H9 (cell line): ENCODE results near the gene PREP. TPM values are rescaled to one million over a fixed set of nuclear protein-coding genes. Genes with fewer than 3 reads are reported as not detected.

Experiments
- DNase-seq: peaks from one replicate; pipeline ENCODE4 v3.0.0-alpha.2; 2017
- H2AFZ ChIP-seq: one replicate; pipeline ENCODE4 v1.6.1; 2013; ENCODE audit warnings: mild to moderate bottlenecking, low read length, control low read depth, moderate library complexity
- H2AK5ac ChIP-seq: 2 replicates; pipeline ENCODE4 v1.6.1; 2013; ENCODE audit warnings: low read length, control low read depth, mixed read lengths; ENCODE audit not compliant: insufficient read length
- H2BK120ac ChIP-seq: one replicate; pipeline ENCODE4 v1.6.1; 2013; ENCODE audit warnings: low read depth, mild to moderate bottlenecking, low read length, control low read depth, inconsistent platforms; ENCODE audit not compliant: poor library complexity, severe bottlenecking
- H2BK12ac ChIP-seq: 2 replicates; pipeline ENCODE4 v1.6.1; 2013; ENCODE audit warnings: low read length, control low read depth, mixed read lengths, low read depth; ENCODE audit not compliant: insufficient read length
- H2BK15ac ChIP-seq: 2 replicates; pipeline ENCODE4 v1.6.1; 2013; ENCODE audit warnings: low read depth, low read length, control low read depth
- H2BK20ac ChIP-seq: one replicate; pipeline ENCODE4 v1.6.1; 2013; ENCODE audit warnings: low read depth, mild to moderate bottlenecking, low read length, control low read depth, inconsistent platforms; ENCODE audit not compliant: poor library complexity, severe bottlenecking
- H2BK5ac ChIP-seq: 2 replicates; pipeline ENCODE4 v1.6.1; 2013; ENCODE audit warnings: low read length, control low read depth, mixed read lengths; ENCODE audit not compliant: insufficient read length
- H3K14ac ChIP-seq: 2 replicates; pipeline ENCODE4 v1.6.1; 2013; ENCODE audit warnings: low read length, control low read depth; ENCODE audit not compliant: insufficient read depth
- H3K18ac ChIP-seq: 2 replicates; pipeline ENCODE4 v1.6.1; 2013; ENCODE audit warnings: low read depth, mild to moderate bottlenecking, mixed read lengths, low read length, control low read depth; ENCODE audit not compliant: insufficient read length
- H3K23ac ChIP-seq: 2 replicates; pipeline ENCODE4 v1.6.1; 2013; ENCODE audit warnings: low read length, control low read depth, mixed read lengths, low read depth; ENCODE audit not compliant: insufficient read length
- H3K23me2 ChIP-seq: 2 replicates; pipeline ENCODE4 v1.6.1; 2013; ENCODE audit warnings: low read depth, mild to moderate bottlenecking, mixed read lengths, low read length, control low read depth; ENCODE audit not compliant: insufficient read length, poor library complexity, severe bottlenecking
- H3K27ac ChIP-seq: 2 replicates; pipeline ENCODE4 v1.5.1; 2013; ENCODE audit warnings: low read length, control low read depth, mixed read lengths, low read depth; ENCODE audit not compliant: insufficient read length
- H3K27me3 ChIP-seq: 2 replicates; pipeline ENCODE4 v1.6.1; 2013; ENCODE audit warnings: low read length, control low read depth, inconsistent platforms; ENCODE audit not compliant: insufficient read depth
- H3K4ac ChIP-seq: 2 replicates; pipeline ENCODE4 v1.6.1; 2013; ENCODE audit warnings: low read depth, mild to moderate bottlenecking, control low read depth, inconsistent platforms, low read length, moderate library complexity
- H3K4me1 ChIP-seq: 2 replicates; pipeline ENCODE4 v1.6.1; 2013; ENCODE audit warnings: low read length, control low read depth, inconsistent platforms; ENCODE audit not compliant: insufficient read depth
- H3K4me2 ChIP-seq: 2 replicates; pipeline ENCODE4 v1.6.1; 2013; ENCODE audit warnings: low read length, control low read depth, mixed read lengths; ENCODE audit not compliant: insufficient read length, insufficient read depth
- H3K56ac ChIP-seq: 2 replicates; pipeline ENCODE4 v1.6.1; 2013; ENCODE audit warnings: low read depth, mild to moderate bottlenecking, mixed read lengths, low read length, control low read depth; ENCODE audit not compliant: insufficient read length
- H3K79me1 ChIP-seq: 2 replicates; pipeline ENCODE4 v1.6.1; 2013; ENCODE audit warnings: low read depth, mild to moderate bottlenecking, moderate library complexity, low read length, control low read depth, inconsistent platforms; ENCODE audit not compliant: insufficient read depth, poor library complexity, severe bottlenecking
- H3K79me2 ChIP-seq: 2 replicates; pipeline ENCODE4 v1.6.1; 2013; ENCODE audit warnings: low read length, control low read depth, inconsistent platforms; ENCODE audit not compliant: insufficient read depth
- H3K9ac ChIP-seq: 2 replicates; pipeline ENCODE4 v1.6.1; 2013; ENCODE audit warnings: low read length, control low read depth, mixed read lengths; ENCODE audit not compliant: insufficient read length; ENCODE audit errors: extremely low read depth
- H3K9me3 ChIP-seq: one replicate; pipeline ENCODE4 v1.6.1; 2013; ENCODE audit warnings: low read depth, low read length, inconsistent platforms; ENCODE audit not compliant: control insufficient read depth
- H3T11ph ChIP-seq: one replicate; pipeline ENCODE4 v1.6.1; 2013; ENCODE audit warnings: mild to moderate bottlenecking, low read length, control low read depth, inconsistent platforms
- H4K20me1 ChIP-seq: one replicate; pipeline ENCODE4 v1.6.1; 2013; ENCODE audit not compliant: control insufficient read depth, insufficient read length, insufficient read depth
- H4K5ac ChIP-seq: 2 replicates; pipeline ENCODE4 v1.6.1; 2013; ENCODE audit warnings: low read depth, mild to moderate bottlenecking, mixed read lengths, low read length, control low read depth; ENCODE audit not compliant: insufficient read length
- H4K8ac ChIP-seq: replicated peaks from 2 replicates; pipeline ENCODE4 v1.6.1; 2013; ENCODE audit warnings: low read length, control low read depth, mixed read lengths, low read depth; ENCODE audit not compliant: insufficient read length
- H4K91ac ChIP-seq: 2 replicates; pipeline ENCODE4 v1.6.1; 2013; ENCODE audit warnings: low read depth, mild to moderate bottlenecking, moderate library complexity, mixed read lengths, low read length, control low read depth; ENCODE audit not compliant: insufficient read length
- H3K27ac Mint-ChIP-seq, 3 experiments: 2 replicates in 2 of 3; 3 replicates in 1 of 3; pipeline ENCODE4 v1.8.0; 2020 to 2021; ENCODE audit warnings: mixed read lengths in 3 of 3, mild to moderate bottlenecking in 1 of 3, moderate library complexity in 1 of 3
- H3K27me3 Mint-ChIP-seq: 2 replicates; pipeline ENCODE4 v1.8.0; 2021; ENCODE audit warnings: low read depth, mild to moderate bottlenecking, moderate library complexity, mixed read lengths
- H3K36me3 Mint-ChIP-seq, 3 experiments: 2 replicates in 2 of 3; 3 replicates in 1 of 3; pipeline ENCODE4 v1.8.0; 2020 to 2021; ENCODE audit warnings: low read depth in 3 of 3, mixed read lengths in 3 of 3; ENCODE audit not compliant: insufficient read depth in 1 of 3
- H3K4me1 Mint-ChIP-seq, 2 experiments: 2 replicates each; pipeline ENCODE4 v1.8.0; 2020; ENCODE audit warnings: mixed read lengths in 2 of 2
- H3K4me3 Mint-ChIP-seq, 2 experiments: 2 replicates in 1 of 2; 3 replicates in 1 of 2; pipeline ENCODE4 v1.8.0; 2020 to 2021; ENCODE audit warnings: mild to moderate bottlenecking in 2 of 2, mixed read lengths in 2 of 2, moderate library complexity in 1 of 2
- H3K9me3 Mint-ChIP-seq, 2 experiments: 2 replicates in 1 of 2; 3 replicates in 1 of 2; pipeline ENCODE4 v1.8.0; 2020; ENCODE audit warnings: mild to moderate bottlenecking in 2 of 2, mixed read lengths in 2 of 2, moderate library complexity in 1 of 2
- CTCF ChIP-seq: fragments of 200-600 bp; sonication (generic); conservative IDR thresholded peaks from 3 replicates; pipeline ENCODE4 v1.8.0; 2021; ENCODE audit warnings: antibody characterized with exemption, mild to moderate bottlenecking
- WGBS: extraction: QIAGEN DNeasy Blood & Tissue Kit; methylation state at CpG from one replicate; pipeline ENCODE4 v1.1.7; 2013; ENCODE audit warnings: missing lambda C conversion rate, low lambda C conversion rate, mixed read lengths; ENCODE audit not compliant: insufficient read length; ENCODE audit errors: extremely low coverage; 5-methylcytosine and 5-hydroxymethylcytosine counted together
- total RNA-seq: library from RNA; stranded (reverse); gene quantifications from 2 replicates; pipeline ENCODE4 v1.2.1, GENCODE V29; 2021

PREP gene
- total RNA-seq, 1 experiment from 2014 or later, result 54.0 TPM

DNA sequence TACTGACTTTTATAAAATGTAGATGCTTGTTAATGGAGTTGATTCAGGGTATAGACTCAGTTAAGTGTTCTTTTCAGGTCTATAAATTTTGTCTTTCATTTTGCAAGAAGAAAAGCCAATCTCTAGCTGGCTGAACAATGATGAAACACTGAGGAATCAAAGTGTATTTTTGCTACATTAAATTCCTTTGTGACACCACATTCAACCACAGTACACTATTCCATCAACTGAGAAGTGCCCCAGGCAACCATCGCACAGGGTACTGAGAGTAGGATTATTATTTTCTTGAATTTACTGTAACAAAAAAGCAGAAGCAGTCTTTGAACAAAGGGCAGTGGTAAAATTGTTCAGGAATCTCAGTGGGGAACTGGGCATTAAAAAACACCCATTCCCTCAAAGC lies 83.6 kb downstream of the PREP start:
- Histone ChIP-seq H3K4me2 (no peak overlapping the region), H3T11ph (no peak overlapping the region), H3K23me2 (no peaks in the 10 kb centered on the region), H4K20me1 (no peaks in the 10 kb centered on the region), H3K79me1 (no peaks in the 10 kb centered on the region), H3K27ac (no peak overlapping the region), H4K91ac (no peak overlapping the region), H2BK15ac (no peak overlapping the region), H3K79me2 (no peaks in the 10 kb centered on the region), H2BK20ac (no peak overlapping the region), H3K14ac (no peak overlapping the region), H2BK120ac (no peak overlapping the region), H3K27me3 (no peaks in the 10 kb centered on the region), H4K8ac (no peak overlapping the region), H3K23ac (no peak overlapping the region), H2BK5ac (no peak overlapping the region), H3K9ac (no peak overlapping the region), H3K56ac (no peak overlapping the region), H2BK12ac (no peak overlapping the region), H4K5ac (no peak overlapping the region), H3K18ac (no peak overlapping the region), H3K4ac (no peak overlapping the region), H2AK5ac (no peak overlapping the region), H3K9me3 (no peaks in the 10 kb centered on the region), H2AFZ (no peak overlapping the region), H3K4me1 (no peaks in the 10 kb centered on the region)
- DNase-seq, result no peak
- Mint-ChIP-seq H3K27me3 (no peaks in the 10 kb centered on the region), H3K36me3 (peaks cover 4 to 18% (median 16%) of the 10 kb centered on the region in 3 experiments; a peak in 5 of 7 replicates), H3K4me1 (no peaks in the 10 kb centered on the region), H3K4me3 (no peak overlapping the region), H3K9me3 (no peaks in the 10 kb centered on the region), H3K27ac (no peak overlapping the region)
- TF ChIP-seq CTCF, result no peak
- no CpG with 5 or more reads among the region's 1 CpG for WGBS
